Brain microvascular endothelial cell (primary cell): ENCODE data around the gene SLC7A1.

Experiments
- DNase-seq: peaks from one replicate; pipeline ENCODE4 v3.0.0-alpha.2; 2020
- H3K27ac ChIP-seq: fragments of 250-450 bp; sonication (Bioruptor Pico); 2 replicates; pipeline ENCODE4 v1.5.1; 2020; ENCODE audit warnings: mild to moderate bottlenecking, moderate library complexity
- H3K27me3 ChIP-seq: fragments of 250-450 bp; sonication (Bioruptor Pico); replicated peaks from 2 replicates; pipeline ENCODE4 v1.5.1; 2020; ENCODE audit warnings: mild to moderate bottlenecking
- H3K36me3 ChIP-seq: fragments of 250-450 bp; sonication (Bioruptor Pico); replicated peaks from 2 replicates; pipeline ENCODE4 v1.5.1; 2020; ENCODE audit warnings: mild to moderate bottlenecking
- H3K4me3 ChIP-seq: 2 replicates; pipeline ENCODE4 v1.5.1; 2011; ENCODE audit warnings: low read depth, mild to moderate bottlenecking, control low read depth, low read length, moderate library complexity
- CTCF ChIP-seq: IDR thresholded peaks from 2 replicates; pipeline ENCODE4 v1.5.1; 2011; ENCODE audit warnings: low read depth, mild to moderate bottlenecking, moderate library complexity, low read length, control low read depth, inconsistent platforms; ENCODE audit errors: missing control alignments
- in situ Hi-C: cut with HindIII; loops from 2 replicates; pipeline ENCODE4 v1.10.0; 2017; ENCODE audit warnings: low sequenced_read_pairs, low pct_ligation_motif_present

The SLC7A1 gene

GRCh38 chr13:29537736-29538651 lies 57.5 kb downstream of the SLC7A1 start:
- in situ Hi-C loops: no loop called here
- H3K36me3 ChIP-seq: peaks cover 41% of the 10 kb centered on the region

GRCh38 chr13:29536853-29537252 lies 58.6 kb downstream of the SLC7A1 start:
- TF ChIP-seq CTCF: no peak
- H3K4me3 ChIP-seq: no peak overlapping the region
- H3K36me3 ChIP-seq: peaks cover 51% of the 10 kb centered on the region
- DNase-seq: no peak
- H3K27ac ChIP-seq: no peak overlapping the region
- H3K27me3 ChIP-seq: no peaks in the 10 kb centered on the region
- in situ Hi-C loops: no loop called here

More at GRCh38 chr13:29537736-29538651, 57.5 kb downstream of the SLC7A1 start:
- no peak overlapping the region for H3K4me3 ChIP-seq
- H3K27me3 ChIP-seq: no peaks in the 10 kb centered on the region
- no peak for TF ChIP-seq CTCF
- H3K27ac ChIP-seq: no peak overlapping the region
- DNase-seq: no peak

GRCh38 chr13:29535663-29536655 lies 59.5 kb downstream of the SLC7A1 start:
- DNase-seq: no peak
- TF ChIP-seq CTCF: no peak
- in situ Hi-C loops: no loop called here
- no peak overlapping the region for H3K27ac ChIP-seq
- H3K36me3 ChIP-seq: peaks cover 50% of the 10 kb centered on the region
- no peak overlapping the region for H3K4me3 ChIP-seq
- H3K27me3 ChIP-seq: no peaks in the 10 kb centered on the region

- in situ Hi-C loops: no loop called here
- no peak overlapping the region for H3K27ac ChIP-seq
- H3K4me3 ChIP-seq: no peak overlapping the region
- TF ChIP-seq CTCF: no peak
- no peaks in the 10 kb centered on the region for H3K27me3 ChIP-seq
- no peak for DNase-seq
- H3K36me3 ChIP-seq: peaks cover 58% of the 10 kb centered on the region
These were observed 61.4 kb downstream of the SLC7A1 start for GRCh38 chr13:29534083-29534482.

GRCh38 chr13:29532821-29533220 lies 62.7 kb downstream of the SLC7A1 start:
- in situ Hi-C loops: no loop called here
- no peak for DNase-seq
- TF ChIP-seq CTCF: no peak
- Histone ChIP-seq H3K4me3 (no peak overlapping the region), H3K27ac (no peak overlapping the region), H3K36me3 (peaks cover 68% of the 10 kb centered on the region), H3K27me3 (no peaks in the 10 kb centered on the region)
